MM.1S (cell line): ENCODE data around the gene CA12.

Source experiments
- DNase-seq: peaks from one replicate; pipeline ENCODE4 v3.0.0-alpha.2; 2015
- H2AFZ ChIP-seq: fragments of 300-600 bp; sonication (generic); 2 replicates; pipeline ENCODE4 v1.6.0; 2016; ENCODE audit warnings: antibody characterized with exemption, low read length
- H3F3A ChIP-seq: fragments of 300-600 bp; sonication (generic); 2 replicates; pipeline ENCODE4 v1.6.1; 2016; ENCODE audit warnings: mild to moderate bottlenecking, antibody characterized with exemption, low read length, moderate library complexity, mixed read lengths; ENCODE audit not compliant: insufficient read depth
- H3K27ac ChIP-seq: fragments of 300-600 bp; sonication (generic); 2 replicates; pipeline ENCODE4 v1.5.1; 2016; ENCODE audit warnings: mild to moderate bottlenecking, low read length
- H3K27me3 ChIP-seq: fragments of 300-600 bp; sonication (generic); replicated peaks from 2 replicates; pipeline ENCODE4 v1.6.0; 2016; ENCODE audit warnings: low read length; ENCODE audit not compliant: insufficient read depth
- H3K36me3 ChIP-seq: fragments of 300-600 bp; sonication (generic); replicated peaks from 2 replicates; pipeline ENCODE4 v1.6.1; 2016; ENCODE audit warnings: mild to moderate bottlenecking, low read length, mixed read lengths; ENCODE audit not compliant: insufficient read depth
- H3K4me1 ChIP-seq: fragments of 300-600 bp; sonication (generic); 2 replicates; pipeline ENCODE4 v1.6.1; 2016; ENCODE audit warnings: low read length, mixed read lengths
- H3K4me2 ChIP-seq: fragments of 300-600 bp; sonication (generic); 2 replicates; pipeline ENCODE4 v1.6.0; 2016; ENCODE audit warnings: low read depth, low read length
- H3K4me3 ChIP-seq: fragments of 300-600 bp; sonication (generic); 2 replicates; pipeline ENCODE4 v1.5.1; 2016; ENCODE audit warnings: low read length, mixed read lengths
- H3K79me2 ChIP-seq: fragments of 300-600 bp; sonication (generic); 2 replicates; pipeline ENCODE4 v1.6.1; 2016; ENCODE audit warnings: mixed run types, low read length, mixed read lengths
- H3K9ac ChIP-seq: fragments of 300-600 bp; sonication (generic); 2 replicates; pipeline ENCODE4 v1.6.1; 2016; ENCODE audit warnings: low read length, mixed read lengths
- H3K9me2 ChIP-seq: fragments of 300-600 bp; sonication (generic); replicated peaks from 2 replicates; pipeline ENCODE4 v1.6.1; 2016; ENCODE audit warnings: mild to moderate bottlenecking, low read length, mixed read lengths; ENCODE audit not compliant: insufficient read depth
- H3K9me3 ChIP-seq: fragments of 300-600 bp; sonication (generic); replicated peaks from 2 replicates; pipeline ENCODE4 v1.6.1; 2016; ENCODE audit warnings: mild to moderate bottlenecking, low read length, mixed read lengths; ENCODE audit not compliant: insufficient read depth
- H4K20me1 ChIP-seq: fragments of 300-600 bp; sonication (generic); 2 replicates; pipeline ENCODE4 v1.6.1; 2016; ENCODE audit warnings: mild to moderate bottlenecking, low read length, moderate library complexity, mixed read lengths; ENCODE audit not compliant: insufficient read depth
- EZH2 ChIP-seq: fragments of 300-600 bp; sonication (generic); optimal IDR thresholded peaks from 2 replicates; pipeline ENCODE3; 2017; ENCODE audit warnings: low read depth, mild to moderate bottlenecking, antibody characterized with exemption, low read length, mixed read lengths
- EZH2phosphoT487 ChIP-seq: fragments of 300-600 bp; sonication (generic); IDR thresholded peaks from 2 replicates; pipeline ENCODE4 v1.6.1; 2018; ENCODE audit warnings: antibody characterized with exemption, low read length
- TF ChIP-seq, protein P1 (sequence below): fragments of 300-600 bp; sonication (generic); IDR thresholded peaks from 2 replicates; pipeline ENCODE4 v1.5.1; 2016; ENCODE audit warnings: antibody characterized with exemption, low read length, mixed read lengths

CA12 gene

DNA sequence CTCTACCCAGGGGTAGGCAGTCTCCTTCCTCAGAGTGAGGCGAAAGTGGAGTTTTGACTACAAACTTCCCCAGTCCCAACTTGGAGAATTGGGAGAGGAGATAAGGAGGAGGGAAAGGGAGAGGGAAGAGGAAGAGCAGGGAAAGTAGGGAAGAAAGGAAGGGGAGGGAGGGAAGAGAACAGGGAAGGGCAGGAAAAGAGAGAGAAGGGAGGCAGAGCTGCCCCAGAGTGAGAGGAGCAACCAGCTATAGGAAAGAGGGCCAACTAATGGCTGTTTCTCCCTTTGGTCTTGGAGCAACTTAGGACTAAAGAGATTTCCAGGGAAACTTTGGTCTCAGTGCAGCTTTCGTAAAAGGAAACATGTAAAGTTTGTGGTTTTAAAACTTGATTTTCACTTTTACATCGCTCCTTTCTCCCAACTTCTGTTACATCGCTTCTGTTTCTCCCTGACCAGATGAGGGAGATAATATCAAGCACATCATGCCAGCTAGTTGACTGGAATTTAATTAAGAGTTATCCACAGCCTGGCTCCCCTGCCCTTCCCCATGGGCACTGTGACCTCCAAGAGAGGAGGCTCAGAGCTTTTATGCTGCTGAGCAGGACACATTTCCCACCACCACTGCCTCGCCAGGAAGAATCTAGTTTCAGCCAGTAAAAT is 1.4 kb downstream of the CA12 start:
- Histone ChIP-seq H3K4me1 (no peaks in the 10 kb centered on the region), H3K27me3 (peaks cover 10% of the 10 kb centered on the region; the same call in 1 of the 2 replicates), H2AFZ (no peak overlapping the region), H3K4me3 (no peak overlapping the region), H3K9me2 (no peaks in the 10 kb centered on the region), H4K20me1 (no peaks in the 10 kb centered on the region), H3K36me3 (no peaks in the 10 kb centered on the region), H3K79me2 (no peaks in the 10 kb centered on the region), H3K9me3 (no peaks in the 10 kb centered on the region), H3K4me2 (no peak overlapping the region), H3F3A (no peaks in the 10 kb centered on the region), H3K27ac (no peak overlapping the region), H3K9ac (no peak overlapping the region)
- TF ChIP-seq, protein P1, sequence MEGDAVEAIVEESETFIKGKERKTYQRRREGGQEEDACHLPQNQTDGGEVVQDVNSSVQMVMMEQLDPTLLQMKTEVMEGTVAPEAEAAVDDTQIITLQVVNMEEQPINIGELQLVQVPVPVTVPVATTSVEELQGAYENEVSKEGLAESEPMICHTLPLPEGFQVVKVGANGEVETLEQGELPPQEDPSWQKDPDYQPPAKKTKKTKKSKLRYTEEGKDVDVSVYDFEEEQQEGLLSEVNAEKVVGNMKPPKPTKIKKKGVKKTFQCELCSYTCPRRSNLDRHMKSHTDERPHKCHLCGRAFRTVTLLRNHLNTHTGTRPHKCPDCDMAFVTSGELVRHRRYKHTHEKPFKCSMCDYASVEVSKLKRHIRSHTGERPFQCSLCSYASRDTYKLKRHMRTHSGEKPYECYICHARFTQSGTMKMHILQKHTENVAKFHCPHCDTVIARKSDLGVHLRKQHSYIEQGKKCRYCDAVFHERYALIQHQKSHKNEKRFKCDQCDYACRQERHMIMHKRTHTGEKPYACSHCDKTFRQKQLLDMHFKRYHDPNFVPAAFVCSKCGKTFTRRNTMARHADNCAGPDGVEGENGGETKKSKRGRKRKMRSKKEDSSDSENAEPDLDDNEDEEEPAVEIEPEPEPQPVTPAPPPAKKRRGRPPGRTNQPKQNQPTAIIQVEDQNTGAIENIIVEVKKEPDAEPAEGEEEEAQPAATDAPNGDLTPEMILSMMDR: no peak
- no peak for TF ChIP-seq EZH2
- TF ChIP-seq EZH2phosphoT487: no peak
- no peak for DNase-seq

DNA sequence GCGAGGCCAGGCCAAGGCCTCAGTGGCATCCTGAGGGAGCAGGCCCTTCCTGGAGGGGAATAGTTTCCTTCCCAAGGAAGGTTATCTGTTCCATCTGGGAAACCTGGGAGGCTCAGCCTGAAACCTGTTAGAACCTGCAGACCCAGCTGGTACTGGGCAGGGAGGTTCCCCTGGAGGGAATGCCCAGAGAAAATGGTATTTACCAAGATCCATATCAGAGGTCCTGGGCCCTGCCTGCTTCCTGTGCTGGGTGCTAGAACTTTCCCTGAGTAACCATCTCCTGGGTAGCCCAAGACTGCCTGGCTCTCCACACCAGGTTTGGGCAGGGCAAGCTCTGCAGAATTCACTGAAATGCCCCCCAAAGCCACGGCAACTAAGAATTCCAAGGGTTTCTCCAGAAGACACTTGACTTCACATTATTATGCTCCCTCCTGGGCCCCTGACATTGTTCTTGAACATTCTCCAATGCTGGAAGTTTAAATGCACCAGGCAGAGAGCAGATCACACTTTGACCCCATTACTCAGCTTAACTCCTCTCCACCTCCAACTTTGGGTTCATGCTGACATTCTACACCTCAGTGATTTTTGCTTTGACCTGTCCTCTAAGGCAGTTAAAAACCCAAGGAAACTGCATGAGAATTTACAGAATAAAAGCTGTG is 2.0 kb downstream of the CA12 start:
- no peaks in the 10 kb centered on the region for H3K9me2 ChIP-seq
- no peak overlapping the region for H2AFZ ChIP-seq
- H3K4me1 ChIP-seq: no peaks in the 10 kb centered on the region
- no peak overlapping the region for H3K27ac ChIP-seq
- no peak overlapping the region for H3K9ac ChIP-seq
- H3K79me2 ChIP-seq: no peaks in the 10 kb centered on the region
- DNase-seq: no peak
- H3K36me3 ChIP-seq: no peaks in the 10 kb centered on the region
- no peak overlapping the region for H3K4me3 ChIP-seq
- no peak overlapping the region for H3K4me2 ChIP-seq
- peaks cover 10% of the 10 kb centered on the region; the same call in 1 of the 2 replicates for H3K27me3 ChIP-seq
- H3K9me3 ChIP-seq: no peaks in the 10 kb centered on the region
- no peaks in the 10 kb centered on the region for H4K20me1 ChIP-seq
- no peak for TF ChIP-seq EZH2
- TF ChIP-seq, protein P1: no peak
- TF ChIP-seq EZH2phosphoT487: no peak
- H3F3A ChIP-seq: no peaks in the 10 kb centered on the region

DNA sequence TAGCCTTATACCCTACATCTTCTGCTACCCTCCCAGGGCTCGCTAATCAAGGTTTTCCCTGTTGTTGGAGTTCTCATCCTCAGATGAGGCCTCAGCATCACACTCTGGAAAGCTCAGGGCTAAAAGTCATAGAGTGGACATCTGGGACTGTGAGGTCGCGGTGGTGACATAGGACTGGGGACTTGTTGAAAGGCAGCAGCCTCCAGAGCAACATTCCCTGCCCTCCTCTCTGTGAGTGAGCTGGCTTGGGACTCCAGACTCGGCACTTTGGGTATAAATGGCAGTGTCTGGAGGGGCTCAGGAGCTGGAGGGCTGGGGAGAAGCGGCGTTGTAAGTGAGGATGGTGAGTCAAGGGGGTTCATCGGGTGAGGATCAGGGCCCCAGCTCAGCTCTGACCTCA is 2.7 kb downstream of the CA12 start:
- Histone ChIP-seq H3K9me2 (no peaks in the 10 kb centered on the region), H3K27ac (no peak overlapping the region), H3K4me2 (no peak overlapping the region), H3K36me3 (no peaks in the 10 kb centered on the region), H3K79me2 (no peaks in the 10 kb centered on the region), H3K9me3 (no peaks in the 10 kb centered on the region), H2AFZ (no peak overlapping the region), H3K9ac (no peak overlapping the region), H3K4me3 (no peak overlapping the region), H4K20me1 (no peaks in the 10 kb centered on the region), H3K27me3 (peaks cover 10% of the 10 kb centered on the region; the same call in 1 of the 2 replicates), H3K4me1 (no peaks in the 10 kb centered on the region), H3F3A (no peaks in the 10 kb centered on the region)
- TF ChIP-seq EZH2 (no peak), EZH2phosphoT487 (no peak)
- TF ChIP-seq, protein P1: no peak
- no peak for DNase-seq
